Ureter (tissue), 1 donor: ENCODE data around the gene MCM6. TPM values are rescaled to one million over a fixed set of nuclear protein-coding genes. Genes with fewer than 3 reads are reported as not detected.
"Not testable (repeated sequence)": the region's sequence is repeated elsewhere in the genome, so short reads cannot be mapped to it uniquely, and the experiment has no call there.

Source experiments
- DNase-seq: peaks from one replicate; pipeline ENCODE4 v3.0.0-alpha.2; 2020; ENCODE audit warnings: low spot score
- total RNA-seq: library from RNA; stranded (reverse); gene quantifications from one replicate; pipeline ENCODE4 v1.2.4, GENCODE V29; 2023
- donor health status: DM: yes; HTN: yes; CAD: no.

The MCM6 gene
- total RNA-seq, 1 donor from 2014 or later = 15.7 TPM

GRCh38 chr2:135821190-135821589 lies 55.1 kb downstream of the MCM6 start:
- no peak for DNase-seq

DNA sequence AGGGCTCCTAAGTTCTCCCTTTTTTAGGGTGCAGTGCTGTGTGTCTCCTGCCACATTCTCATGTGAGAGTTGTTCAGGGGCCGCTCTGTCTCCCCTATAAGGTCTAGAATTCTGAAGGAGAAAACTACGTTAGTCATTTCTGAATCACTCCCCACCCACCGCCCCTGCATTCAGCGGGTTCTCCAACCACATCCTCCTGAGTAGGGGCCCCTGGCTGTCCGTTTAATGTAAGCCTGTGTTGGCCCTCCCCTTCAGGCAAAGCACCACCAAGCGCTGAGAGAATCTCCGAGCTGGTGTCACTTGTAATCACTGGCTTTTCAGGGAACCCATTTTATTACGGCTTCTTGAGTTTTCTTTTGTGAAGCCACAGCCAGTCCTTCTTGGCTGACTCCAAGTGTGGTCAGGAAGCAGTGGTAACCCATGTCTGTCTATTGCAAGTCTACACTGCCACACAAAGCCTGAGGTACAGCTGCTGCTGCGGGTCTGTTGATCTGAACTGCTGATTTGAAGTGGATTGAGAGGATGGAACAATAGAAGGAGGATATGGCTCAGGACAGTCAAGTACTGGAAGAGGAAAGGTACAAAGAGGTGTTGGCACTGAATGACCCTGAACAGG lies 56.1 kb downstream of the MCM6 start:
- no peak for DNase-seq

- DNase-seq = no peak
These were observed 57.2 kb downstream of the MCM6 start for GRCh38 chr2:135818937-135819610.

GRCh38 chr2:135817951-135818350 lies 58.3 kb downstream of the MCM6 start:
- DNase-seq = no peak

GRCh38 chr2:135817466-135817865 lies 58.8 kb downstream of the MCM6 start:
- DNase-seq = no peak

GRCh38 chr2:135815269-135815668 lies 61.0 kb downstream of the MCM6 start:
- no peak for DNase-seq

- DNase-seq = no peak
These were observed 63.2 kb downstream of the MCM6 start for GRCh38 chr2:135812907-135813511.

DNA sequence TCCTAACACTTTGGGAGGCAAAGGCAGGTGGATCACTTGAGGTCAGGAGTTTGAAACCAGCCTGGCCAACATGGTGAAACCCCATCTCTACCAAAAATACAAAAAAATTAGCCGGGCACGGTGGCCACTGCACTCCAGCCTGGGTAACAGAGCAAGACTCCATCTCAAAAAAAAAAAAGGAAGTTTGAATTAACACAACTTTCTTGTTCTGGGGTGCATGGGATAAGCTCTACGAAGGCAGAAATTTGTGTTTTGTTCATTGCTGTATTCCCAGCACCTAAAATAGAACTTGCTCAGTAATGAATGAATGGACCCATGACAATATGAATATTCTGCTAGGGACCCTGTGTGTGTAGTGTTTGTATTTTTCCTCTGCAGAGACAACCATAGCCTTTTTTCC lies 68.4 kb downstream of the MCM6 start:
- DNase-seq = not testable (repeated sequence)

DNA sequence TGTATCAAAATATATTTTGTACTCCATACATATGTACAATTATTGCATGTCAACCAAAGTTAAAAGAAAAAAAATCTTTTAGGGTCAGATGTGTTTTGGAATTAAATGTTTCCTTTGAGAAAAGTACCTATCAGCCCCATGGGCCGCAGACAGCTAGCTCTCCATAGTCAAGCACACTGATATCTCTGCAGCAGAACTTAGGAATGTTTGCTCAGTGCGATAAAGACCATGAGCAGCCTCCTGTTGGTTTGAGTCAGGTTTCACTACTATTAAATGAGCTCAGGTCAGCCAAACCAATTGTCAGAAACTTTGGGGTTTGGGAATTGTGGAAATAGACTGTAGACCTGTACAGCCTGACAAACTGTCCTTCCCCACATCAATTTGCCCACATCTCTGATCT lies 73.0 kb downstream of the MCM6 start:
- no peak for DNase-seq

GRCh38 chr2:135802350-135802749 lies 73.9 kb downstream of the MCM6 start:
- no peak for DNase-seq

DNA sequence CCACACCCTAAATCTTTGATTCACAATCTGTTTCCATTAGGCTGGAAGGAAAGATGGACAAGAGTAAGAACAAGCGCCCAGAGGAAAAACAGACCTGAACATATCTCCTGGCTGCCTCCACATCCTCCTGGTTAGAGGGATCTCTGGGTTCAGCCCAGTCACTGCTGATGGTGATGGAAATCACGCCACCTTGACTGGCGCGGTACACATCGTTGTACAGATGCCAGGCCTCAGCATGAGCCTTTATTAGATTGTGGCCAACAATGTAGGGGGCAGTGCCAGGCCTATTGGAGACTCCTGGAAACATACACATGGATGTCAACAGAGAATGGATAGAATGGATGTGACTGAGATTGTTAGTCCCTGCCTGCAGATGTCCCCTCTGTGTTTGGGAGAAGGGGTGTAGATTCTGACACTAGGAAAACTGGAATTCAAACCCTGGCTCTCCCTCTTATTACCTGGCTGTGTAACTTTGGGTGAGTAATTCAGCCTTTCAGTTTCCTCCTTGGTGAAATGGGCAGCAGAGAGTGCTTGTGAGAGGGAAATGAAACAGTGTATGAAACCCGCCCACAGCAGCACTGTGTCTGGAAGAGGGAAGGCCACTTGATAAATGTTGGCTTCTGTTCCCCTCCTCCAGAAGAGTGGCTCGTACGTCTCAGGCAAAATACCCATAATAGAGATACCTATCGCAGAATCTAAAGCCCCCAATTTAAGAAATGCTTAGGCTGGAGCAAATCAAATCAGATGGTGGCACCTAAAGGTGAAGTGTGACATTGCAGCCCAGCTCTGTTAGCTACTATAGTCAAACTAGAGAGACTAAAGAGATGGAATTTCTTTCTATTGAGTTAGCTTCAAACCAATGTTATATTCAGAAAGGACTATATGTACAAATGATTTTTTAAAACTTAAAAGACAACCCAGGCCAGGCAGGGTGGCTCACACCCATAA lies 75.5 kb downstream of the MCM6 start:
- no peak for DNase-seq

DNA sequence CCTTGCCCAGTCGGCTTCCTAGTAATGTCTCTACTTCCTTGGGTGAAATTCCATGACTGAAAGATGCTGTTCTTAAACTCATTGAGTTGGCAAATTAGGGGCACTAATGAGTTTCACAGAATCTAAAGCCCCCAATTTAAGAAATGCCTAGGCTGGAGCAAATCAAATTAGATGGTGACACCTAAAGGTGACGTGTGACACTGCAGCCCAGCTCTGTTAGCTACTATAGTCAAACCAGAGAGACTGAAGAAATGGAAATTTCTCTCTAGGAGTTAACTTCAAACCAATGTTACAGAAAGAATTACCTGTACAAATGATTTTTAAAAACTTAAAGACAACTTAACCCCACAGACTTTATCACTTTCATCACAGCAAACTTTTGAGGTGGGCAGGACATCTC lies 76.5 kb downstream of the MCM6 start:
- DNase-seq = no peak

- no peak for DNase-seq
These were observed 77.5 kb downstream of the MCM6 start for GRCh38 chr2:135798762-135799161.

DNA sequence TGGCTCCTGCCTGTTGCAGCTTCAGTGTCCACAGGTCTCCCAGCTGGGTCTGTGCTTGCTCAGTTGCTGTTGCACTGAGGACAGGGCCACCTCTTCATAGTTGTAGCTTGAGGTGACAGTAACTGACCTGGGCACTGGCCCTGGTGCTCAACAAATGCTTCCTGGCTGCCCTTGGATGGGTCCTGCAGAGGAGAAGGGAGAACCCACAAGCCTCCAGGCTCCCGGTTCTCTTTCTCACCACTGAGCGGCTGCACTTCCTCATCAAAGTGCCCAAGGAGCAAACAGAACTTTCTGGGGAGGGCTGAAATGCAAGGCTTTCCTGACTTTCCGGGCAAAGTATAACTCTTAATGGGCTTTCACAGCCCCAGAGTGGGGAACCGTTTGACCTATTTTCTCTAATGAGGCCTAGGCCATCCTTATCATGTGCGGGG lies 78.0 kb downstream of the MCM6 start:
- DNase-seq = no peak

GRCh38 chr2:135797497-135798274 lies 78.6 kb downstream of the MCM6 start:
- peak; percentile 79 for DNase-seq

- no peak for DNase-seq
These were observed 79.6 kb downstream of the MCM6 start for GRCh38 chr2:135796606-135797005.

DNA sequence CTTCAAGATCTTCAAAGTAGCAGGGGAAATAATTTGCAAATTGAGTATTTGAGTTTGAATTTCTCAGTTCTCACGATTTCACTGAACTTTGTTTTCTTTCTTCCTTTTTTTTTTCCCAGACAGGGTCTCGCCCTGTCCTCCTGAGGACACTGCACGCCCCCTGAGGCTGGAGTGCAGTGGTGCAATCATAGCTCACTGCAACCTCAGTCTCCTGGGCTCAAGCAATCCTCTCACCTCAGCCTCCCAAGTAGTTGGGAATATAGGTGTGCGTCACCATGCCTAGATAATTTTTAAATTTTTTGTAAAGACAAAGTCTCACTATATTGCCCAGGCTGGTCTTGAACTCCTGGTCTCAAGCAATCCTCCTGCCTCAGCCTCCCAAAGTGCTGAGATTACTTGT lies 80.6 kb downstream of the MCM6 start:
- not testable (repeated sequence) for DNase-seq

DNA sequence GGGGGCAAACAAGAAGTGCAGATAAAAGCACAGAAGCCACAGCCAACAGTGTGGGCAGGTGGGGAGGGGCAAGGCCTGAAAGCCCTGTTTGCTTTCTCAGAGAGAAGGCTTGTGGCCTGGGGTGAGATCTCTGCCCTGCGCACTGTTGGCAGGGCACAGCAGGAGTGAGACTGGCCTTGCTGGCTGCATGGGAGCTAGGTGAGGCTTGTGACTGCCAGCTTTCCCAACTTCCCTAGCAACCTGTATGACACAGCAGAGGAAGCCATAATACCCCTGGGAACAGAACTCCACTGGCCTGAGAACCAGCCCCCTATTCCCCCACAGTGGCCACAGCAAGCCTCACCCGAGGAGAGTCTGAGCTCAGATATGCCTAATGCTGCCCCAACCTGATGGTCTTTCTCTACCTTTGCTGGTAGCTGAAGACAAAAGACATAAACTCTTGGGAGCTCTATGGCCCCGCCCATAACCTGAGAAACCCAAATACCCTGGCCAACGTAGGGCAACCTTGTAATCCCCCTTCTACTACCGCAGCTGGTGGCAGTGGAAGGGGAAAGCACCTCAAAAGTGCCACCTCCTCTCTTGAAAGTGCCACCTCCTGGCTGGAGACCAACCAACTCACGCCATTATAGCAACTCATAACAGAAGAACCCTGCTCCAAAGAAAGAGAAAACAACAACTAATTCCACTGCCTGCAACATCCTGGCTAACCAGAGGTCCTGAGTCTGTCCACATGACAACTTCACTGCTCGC lies 83.7 kb downstream of the MCM6 start:
- no peak for DNase-seq

GRCh38 chr2:135791418-135792190 lies 84.6 kb downstream of the MCM6 start:
- no peak for DNase-seq

GRCh38 chr2:135790423-135790822 lies 85.8 kb downstream of the MCM6 start:
- DNase-seq = no peak
